SJSA1 (cell line): ENCODE measurements around the gene TRAM2. TPM values are rescaled to one million over a fixed set of nuclear protein-coding genes. Genes with fewer than 3 reads are reported as not detected.

Source experiments
- DNase-seq, 2 experiments: peaks; one replicate each; pipeline ENCODE4 v3.0.0-alpha.2; 2015 to 2020; ENCODE audit warnings: low spot score in 2 of 2, low read depth in 1 of 2
- H3K27ac ChIP-seq: fragments of 250-450 bp; sonication (Bioruptor Pico); 2 replicates; pipeline ENCODE4 v1.5.1; 2020; ENCODE audit warnings: mild to moderate bottlenecking, moderate library complexity
- H3K27me3 ChIP-seq: fragments of 250-450 bp; sonication (Bioruptor Pico); replicated peaks from 2 replicates; pipeline ENCODE4 v1.5.1; 2020; ENCODE audit warnings: mild to moderate bottlenecking, moderate library complexity
- H3K36me3 ChIP-seq: fragments of 250-450 bp; sonication (Bioruptor Pico); 2 replicates; pipeline ENCODE4 v1.5.1; 2020; ENCODE audit warnings: mild to moderate bottlenecking
- H3K4me1 ChIP-seq: fragments of 250-450 bp; sonication (Bioruptor Pico); replicated peaks from 2 replicates; pipeline ENCODE4 v1.6.1; 2021; ENCODE audit warnings: mild to moderate bottlenecking
- H3K4me3 ChIP-seq: fragments of 250-450 bp; sonication (Bioruptor Pico); 2 replicates; pipeline ENCODE4 v1.5.1; 2020; ENCODE audit warnings: mild to moderate bottlenecking
- H3K9me3 ChIP-seq: fragments of 250-450 bp; sonication (Bioruptor Pico); replicated peaks from 2 replicates; pipeline ENCODE4 v1.5.1; 2020; ENCODE audit warnings: mild to moderate bottlenecking
- total RNA-seq: library from RNA; depleted of rRNA; stranded (reverse); fragments of >200 nt; shearing (Covaris generic); gene quantifications from 2 replicates; pipeline ENCODE4 v1.2.3, GENCODE V29; 2014

TRAM2 gene
- total RNA-seq, 1 experiment from 2014 or later = 98.1 TPM

- Histone ChIP-seq H3K27me3 (no peaks in the 10 kb centered on the region), H3K27ac (no peak overlapping the region), H3K9me3 (no peaks in the 10 kb centered on the region), H3K4me3 (no peak overlapping the region), H3K36me3 (no peaks in the 10 kb centered on the region), H3K4me1 (peaks cover 14% of the 10 kb centered on the region)
- no peak for DNase-seq
Observed at GRCh38 chr6:52584203-52584602, 7.3 kb upstream of the TRAM2 start.

DNA sequence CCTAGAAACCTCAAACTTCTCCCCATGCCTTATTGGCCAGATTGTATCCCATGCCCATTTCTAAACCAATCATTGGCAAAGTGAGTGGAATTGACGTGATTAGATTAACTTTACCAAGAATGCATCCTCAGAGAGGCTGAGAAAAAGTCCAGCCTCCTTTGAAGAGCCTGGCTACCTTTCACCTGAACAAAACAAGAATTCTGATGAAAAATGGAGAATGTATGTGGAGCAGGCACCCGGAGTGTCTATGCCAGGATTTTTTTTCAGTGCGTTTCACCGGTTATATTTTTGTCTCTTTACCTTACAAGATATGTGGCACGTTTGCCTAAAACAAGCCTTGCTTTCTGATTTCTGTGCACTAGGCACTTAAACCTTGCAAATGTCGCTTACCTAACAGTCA, 6.1 kb upstream of the TRAM2 start:
- H3K27ac ChIP-seq = no peak overlapping the region
- no peaks in the 10 kb centered on the region for H3K36me3 ChIP-seq
- H3K9me3 ChIP-seq = no peaks in the 10 kb centered on the region
- no peak overlapping the region for H3K4me3 ChIP-seq
- no peak for DNase-seq
- H3K27me3 ChIP-seq = no peaks in the 10 kb centered on the region
- H3K4me1 ChIP-seq = peaks cover 5% of the 10 kb centered on the region

- H3K27ac ChIP-seq = no peak overlapping the region
- H3K4me1 ChIP-seq = peaks cover 7% of the 10 kb centered on the region
- H3K4me3 ChIP-seq = no peak overlapping the region
- no peaks in the 10 kb centered on the region for H3K27me3 ChIP-seq
- H3K36me3 ChIP-seq = peaks cover under 1% of the 10 kb centered on the region; the same call in 1 of the 2 replicates
- no peak for DNase-seq
- no peaks in the 10 kb centered on the region for H3K9me3 ChIP-seq
Observed at GRCh38 chr6:52582446-52582845, 5.6 kb upstream of the TRAM2 start.

DNA sequence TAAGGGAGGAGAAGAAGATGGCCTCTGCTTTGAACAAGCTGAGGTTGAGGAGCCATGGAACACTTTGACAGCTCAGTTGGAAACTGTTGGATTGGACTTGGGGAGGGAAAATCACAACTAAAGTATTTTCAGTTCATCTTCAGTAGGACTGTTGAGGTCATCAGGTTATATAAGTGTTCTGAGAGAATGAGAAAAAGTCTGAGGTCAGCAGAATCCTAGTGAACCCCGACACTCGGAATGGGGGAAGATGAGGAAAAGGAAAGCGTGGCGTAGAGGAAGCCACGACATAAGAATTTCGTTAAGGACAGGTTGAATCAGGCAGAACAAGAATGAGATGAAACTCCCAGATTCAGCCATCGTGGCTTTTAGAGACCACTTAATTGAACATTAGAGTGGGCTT, 4.0 kb upstream of the TRAM2 start:
- H3K27ac ChIP-seq = no peak overlapping the region
- H3K36me3 ChIP-seq = peaks cover 8% of the 10 kb centered on the region
- peaks cover 7% of the 10 kb centered on the region for H3K4me1 ChIP-seq
- no peak for DNase-seq
- H3K4me3 ChIP-seq = no peak overlapping the region
- H3K27me3 ChIP-seq = no peaks in the 10 kb centered on the region
- H3K9me3 ChIP-seq = no peaks in the 10 kb centered on the region

DNA sequence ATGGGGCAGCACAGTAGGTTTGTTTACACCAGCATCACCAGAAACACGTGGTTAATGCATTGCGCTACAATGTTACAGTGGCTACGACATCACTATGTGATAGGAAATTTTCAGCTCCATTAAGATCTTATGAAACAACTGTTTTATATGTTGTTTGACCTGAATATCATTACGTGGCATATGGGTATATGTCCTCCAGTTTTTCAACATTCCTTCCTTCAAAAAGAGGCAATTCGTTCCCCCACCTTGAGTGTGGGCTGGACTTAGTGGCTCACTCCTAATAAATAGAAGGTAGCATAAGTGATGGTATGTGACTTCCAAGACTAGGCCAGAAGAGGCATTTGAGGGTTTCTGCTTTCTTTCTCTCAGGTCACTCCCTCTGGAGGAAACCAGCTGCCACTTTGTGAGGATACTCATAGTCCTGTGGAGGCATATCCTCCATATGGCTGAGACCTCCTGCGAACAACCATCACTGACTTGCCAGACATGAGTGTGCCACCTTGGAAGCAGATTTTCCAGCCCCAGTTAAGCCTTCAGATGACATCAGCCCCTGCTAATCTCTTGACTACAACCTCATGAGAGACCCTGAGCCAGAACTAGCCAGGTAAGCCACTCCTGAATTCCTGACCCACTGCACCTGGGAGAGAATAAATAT, 2.3 kb upstream of the TRAM2 start:
- Histone ChIP-seq H3K27ac (no peak overlapping the region), H3K9me3 (no peaks in the 10 kb centered on the region), H3K4me3 (no peak overlapping the region), H3K36me3 (peaks cover 18% of the 10 kb centered on the region), H3K27me3 (no peaks in the 10 kb centered on the region), H3K4me1 (peaks cover 25% of the 10 kb centered on the region)
- no peak for DNase-seq

- no peak for DNase-seq
- H3K27ac ChIP-seq = peak overlapping the region; percentile 98
- peak overlapping the region; percentile 89 for H3K4me3 ChIP-seq
- peaks cover 37% of the 10 kb centered on the region for H3K4me1 ChIP-seq
- no peaks in the 10 kb centered on the region for H3K27me3 ChIP-seq
- no peaks in the 10 kb centered on the region for H3K9me3 ChIP-seq
- peaks cover 26% of the 10 kb centered on the region for H3K36me3 ChIP-seq
Observed at GRCh38 chr6:52577778-52578463, 1.1 kb upstream of the TRAM2 start.

DNA sequence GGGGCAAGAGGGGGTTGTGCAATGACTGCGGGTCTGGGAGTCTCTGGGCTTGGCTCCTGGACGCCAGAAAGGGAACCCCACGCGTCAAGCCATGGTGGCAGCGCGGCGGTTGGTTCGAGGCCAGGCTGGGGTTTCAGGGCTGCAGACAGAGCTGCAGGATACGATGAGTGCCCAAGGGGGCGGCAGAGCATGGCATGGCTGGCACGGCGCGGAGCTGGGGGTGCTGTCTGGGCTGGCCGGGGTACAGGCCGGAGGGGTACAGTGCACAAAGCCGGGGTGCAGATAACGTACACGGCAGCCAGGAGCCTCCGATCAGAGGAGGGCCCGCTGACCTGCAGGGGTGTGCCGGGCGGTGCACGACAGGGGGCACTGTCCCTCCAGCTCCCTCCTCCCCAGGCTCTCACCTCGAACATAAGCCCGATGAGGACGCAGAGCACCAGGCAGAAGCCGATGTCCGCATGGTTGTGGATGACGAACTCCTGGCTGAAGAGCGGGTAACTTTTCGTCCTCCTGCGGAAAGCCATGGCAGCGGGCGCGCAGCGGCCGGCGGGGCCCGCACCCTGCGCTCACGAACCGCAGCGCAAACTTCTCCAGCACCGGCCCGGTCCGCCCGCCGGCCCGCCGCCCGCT, 353 bp downstream of the TRAM2 start:
- peak; percentile 87 to 94 for DNase-seq
- Histone ChIP-seq H3K27ac (peak overlapping the region; percentile 98; the same call in 1 of the 2 replicates), H3K36me3 (peaks cover 40% of the 10 kb centered on the region), H3K9me3 (no peaks in the 10 kb centered on the region), H3K4me1 (peaks cover 45% of the 10 kb centered on the region), H3K27me3 (no peaks in the 10 kb centered on the region), H3K4me3 (peak overlapping the region; percentile 89)

- H3K9me3 ChIP-seq = no peaks in the 10 kb centered on the region
- no peaks in the 10 kb centered on the region for H3K27me3 ChIP-seq
- peaks cover 45% of the 10 kb centered on the region for H3K36me3 ChIP-seq
- peaks cover 48% of the 10 kb centered on the region for H3K4me1 ChIP-seq
- H3K27ac ChIP-seq = peak overlapping the region; percentile 60
- DNase-seq = no peak
- peak overlapping the region; percentile 89 for H3K4me3 ChIP-seq
Observed at GRCh38 chr6:52576054-52576391, 837 bp downstream of the TRAM2 start.

- H3K4me1 ChIP-seq = peaks cover 50% of the 10 kb centered on the region
- peak overlapping the region; percentile 60 for H3K27ac ChIP-seq
- H3K36me3 ChIP-seq = peaks cover 48% of the 10 kb centered on the region
- peak overlapping the region; percentile 89 for H3K4me3 ChIP-seq
- H3K27me3 ChIP-seq = no peaks in the 10 kb centered on the region
- DNase-seq = peak in 1 of 2 experiments; percentile 49
- H3K9me3 ChIP-seq = no peaks in the 10 kb centered on the region
Observed at GRCh38 chr6:52575502-52575892, 1.4 kb downstream of the TRAM2 start.

DNA sequence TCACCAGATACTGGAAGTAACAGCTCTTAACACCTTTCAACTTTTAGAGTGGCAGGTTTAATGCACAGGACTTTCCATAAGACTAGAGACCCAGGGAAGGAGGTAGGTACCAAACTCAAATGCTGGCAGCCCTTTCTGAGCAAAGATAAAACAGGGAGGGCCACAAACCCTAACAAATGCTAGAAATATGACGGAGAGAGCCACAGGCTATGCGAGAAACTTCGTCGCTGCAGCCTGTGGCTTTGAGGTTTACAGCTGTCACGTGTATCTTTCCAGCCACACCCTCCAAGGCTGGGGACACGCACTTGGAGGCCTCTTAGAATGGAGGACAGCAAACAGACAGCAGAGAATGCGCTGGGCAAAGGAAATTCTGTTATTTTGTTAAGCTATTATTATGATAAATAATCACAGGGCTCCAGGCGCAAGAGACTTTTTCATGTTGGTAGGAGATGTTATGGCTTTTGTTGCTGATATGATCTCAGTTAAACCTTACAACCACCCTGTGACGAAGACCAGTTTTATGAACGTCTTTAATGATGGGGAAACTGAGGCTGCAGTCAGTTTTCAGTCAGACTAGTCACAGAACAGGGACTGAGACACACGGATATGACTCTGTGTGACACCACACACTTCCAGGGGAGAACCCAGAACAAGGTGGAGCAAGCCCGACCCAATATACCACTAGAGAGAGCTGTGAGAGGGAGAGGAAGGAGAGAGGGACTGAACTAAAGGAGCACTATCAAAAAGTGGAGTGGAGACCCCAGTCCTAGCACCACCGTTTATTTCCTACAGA, 2.0 kb downstream of the TRAM2 start:
- H3K27me3 ChIP-seq = no peaks in the 10 kb centered on the region
- H3K36me3 ChIP-seq = peaks cover 48% of the 10 kb centered on the region
- DNase-seq = peak; percentile 65 to 73
- peak overlapping the region; percentile 89 for H3K4me3 ChIP-seq
- no peaks in the 10 kb centered on the region for H3K9me3 ChIP-seq
- peaks cover 50% of the 10 kb centered on the region for H3K4me1 ChIP-seq
- peak overlapping the region; percentile 60 for H3K27ac ChIP-seq

- Histone ChIP-seq H3K9me3 (no peaks in the 10 kb centered on the region), H3K36me3 (peaks cover 55% of the 10 kb centered on the region), H3K27me3 (no peaks in the 10 kb centered on the region), H3K27ac (peak overlapping the region; percentile 60), H3K4me3 (peak overlapping the region; percentile 1; the same call in 1 of the 2 replicates), H3K4me1 (peaks cover 50% of the 10 kb centered on the region)
- peak; percentile 53 to 71 for DNase-seq
Observed at GRCh38 chr6:52573295-52573694, 3.6 kb downstream of the TRAM2 start.

DNA sequence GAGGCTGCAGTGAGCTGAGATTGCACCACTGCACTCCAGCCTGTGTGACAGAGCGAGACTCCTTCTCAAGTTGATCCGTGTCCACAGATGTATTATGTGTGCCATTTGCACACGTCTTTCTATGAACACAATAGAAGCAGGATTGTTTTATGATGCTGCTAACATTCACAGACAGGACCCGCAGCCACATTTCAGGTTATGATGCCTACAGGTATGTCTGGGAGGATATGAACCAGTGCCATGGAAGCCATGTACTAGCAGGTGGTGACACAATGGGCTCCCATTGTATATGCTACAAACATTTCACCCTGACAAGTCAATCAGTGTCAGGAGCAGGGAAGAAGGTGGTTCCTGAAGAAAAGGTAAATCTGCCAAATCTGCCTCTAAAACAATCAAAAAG, 4.3 kb downstream of the TRAM2 start:
- H3K4me1 ChIP-seq = peaks cover 48% of the 10 kb centered on the region
- H3K9me3 ChIP-seq = no peaks in the 10 kb centered on the region
- no peak for DNase-seq
- H3K4me3 ChIP-seq = no peak overlapping the region
- H3K27me3 ChIP-seq = no peaks in the 10 kb centered on the region
- peak overlapping the region; percentile 60 for H3K27ac ChIP-seq
- peaks cover 62% of the 10 kb centered on the region for H3K36me3 ChIP-seq

- no peak for DNase-seq
- Histone ChIP-seq H3K4me1 (peaks cover 60% of the 10 kb centered on the region), H3K9me3 (no peaks in the 10 kb centered on the region), H3K27me3 (no peaks in the 10 kb centered on the region), H3K36me3 (peaks cover 69% of the 10 kb centered on the region), H3K27ac (no peak overlapping the region), H3K4me3 (no peak overlapping the region)
Observed at GRCh38 chr6:52571099-52571755, 5.6 kb downstream of the TRAM2 start.
